NT2/D1 (cell line): ENCODE data around the gene TANC1.
"Not testable (repeated sequence)": the region's sequence is repeated elsewhere in the genome, so short reads cannot be mapped to it uniquely, and the experiment has no call there.

ENCODE experiments used
- DNase-seq: peaks from one replicate; pipeline ENCODE4 v3.0.0-alpha.2; 2011; ENCODE audit warnings: low read depth, low spot score
- H3K27me3 ChIP-seq: 2 replicates; pipeline ENCODE4 v1.6.0; 2011; ENCODE audit warnings: mild to moderate bottlenecking; ENCODE audit not compliant: insufficient read length, insufficient read depth
- H3K36me3 ChIP-seq: 2 replicates; pipeline ENCODE4 v1.6.1; 2011; ENCODE audit warnings: mild to moderate bottlenecking, low read length, mixed read lengths; ENCODE audit not compliant: insufficient read depth, insufficient read length
- H3K4me1 ChIP-seq: 2 replicates; pipeline ENCODE4 v1.5.1; 2011; ENCODE audit not compliant: insufficient read depth, insufficient read length
- H3K4me3 ChIP-seq: 2 replicates; pipeline ENCODE4 v1.5.1; 2011; ENCODE audit warnings: low read depth; ENCODE audit not compliant: insufficient read length
- H3K9ac ChIP-seq: 2 replicates; pipeline ENCODE4 v1.6.0; 2011; ENCODE audit warnings: low read depth; ENCODE audit not compliant: insufficient read length
- H3K9me3 ChIP-seq: 2 replicates; pipeline ENCODE4 v1.5.1; 2011; ENCODE audit warnings: mild to moderate bottlenecking, low read length; ENCODE audit not compliant: insufficient read depth
- SUZ12 ChIP-seq: IDR thresholded peaks from 2 replicates; pipeline ENCODE4 v1.6.1; 2011; ENCODE audit not compliant: insufficient read length, insufficient read depth; ENCODE audit errors: extremely low read depth
- YY1 ChIP-seq: IDR thresholded peaks from 2 replicates; pipeline ENCODE4 v1.6.1; 2011; ENCODE audit not compliant: insufficient read length, insufficient read depth
- ZNF274 ChIP-seq: IDR thresholded peaks from 2 replicates; pipeline ENCODE4 v1.6.1; 2011; ENCODE audit warnings: mild to moderate bottlenecking, low read depth, low read length

TANC1 gene

GRCh38 chr2:159138642-159139182 lies 170.3 kb downstream of the TANC1 start:
- Histone ChIP-seq H3K36me3 (no peaks in the 10 kb centered on the region), H3K9me3 (no peaks in the 10 kb centered on the region), H3K9ac (no peak overlapping the region), H3K4me1 (no peaks in the 10 kb centered on the region), H3K4me3 (no peak overlapping the region), H3K27me3 (no peaks in the 10 kb centered on the region)
- no peak for DNase-seq
- TF ChIP-seq SUZ12 (no peak), YY1 (no peak), ZNF274 (no peak)

GRCh38 chr2:159139216-159139933 lies 170.9 kb downstream of the TANC1 start:
- DNase-seq, result no peak
- Histone ChIP-seq H3K9ac (no peak overlapping the region), H3K9me3 (no peaks in the 10 kb centered on the region), H3K4me1 (no peaks in the 10 kb centered on the region), H3K27me3 (no peaks in the 10 kb centered on the region), H3K4me3 (no peak overlapping the region), H3K36me3 (no peaks in the 10 kb centered on the region)
- no peak for TF ChIP-seq SUZ12
- no peak for TF ChIP-seq YY1
- TF ChIP-seq ZNF274, result no peak

GRCh38 chr2:159140070-159140769 lies 171.8 kb downstream of the TANC1 start:
- H3K27me3 ChIP-seq, result no peaks in the 10 kb centered on the region
- H3K4me1 ChIP-seq, result no peaks in the 10 kb centered on the region
- H3K36me3 ChIP-seq, result no peaks in the 10 kb centered on the region
- H3K4me3 ChIP-seq, result no peak overlapping the region
- no peaks in the 10 kb centered on the region for H3K9me3 ChIP-seq
- DNase-seq, result no peak
- no peak overlapping the region for H3K9ac ChIP-seq
- no peak for TF ChIP-seq YY1
- TF ChIP-seq ZNF274, result no peak
- TF ChIP-seq SUZ12, result no peak

- not testable (repeated sequence) for H3K4me1 ChIP-seq, H3K4me3 ChIP-seq
These were observed 172.4 kb downstream of the TANC1 start for GRCh38 chr2:159140821-159141220.

GRCh38 chr2:159144776-159145614 lies 176.6 kb downstream of the TANC1 start:
- no peak for TF ChIP-seq ZNF274
- no peak for TF ChIP-seq YY1
- no peak for TF ChIP-seq SUZ12
- no peaks in the 10 kb centered on the region for H3K4me1 ChIP-seq
- no peak for DNase-seq

More at GRCh38 chr2:159140821-159141220, 172.4 kb downstream of the TANC1 start:
- H3K27me3 ChIP-seq, H3K9me3 ChIP-seq, H3K9ac ChIP-seq, DNase-seq, H3K36me3 ChIP-seq: not testable (repeated sequence)

GRCh38 chr2:159145745-159146354 lies 177.4 kb downstream of the TANC1 start:
- Histone ChIP-seq H3K9me3 (no peaks in the 10 kb centered on the region), H3K27me3 (no peaks in the 10 kb centered on the region), H3K4me3 (no peak overlapping the region), H3K4me1 (no peaks in the 10 kb centered on the region), H3K9ac (no peak overlapping the region), H3K36me3 (peaks cover 13% of the 10 kb centered on the region)
- DNase-seq, result no peak
- TF ChIP-seq YY1 (no peak), ZNF274 (no peak), SUZ12 (no peak)

More at GRCh38 chr2:159144776-159145614, 176.6 kb downstream of the TANC1 start:
- Histone ChIP-seq H3K4me3 (no peak overlapping the region), H3K36me3 (peaks cover 5% of the 10 kb centered on the region), H3K9me3 (no peaks in the 10 kb centered on the region), H3K27me3 (no peaks in the 10 kb centered on the region), H3K9ac (no peak overlapping the region)
